GM12864 (cell line): Measurements from ENCODE around the gene NRAS.

ENCODE experiments used
- DNase-seq: peaks from one replicate; pipeline ENCODE4 v3.0.0-alpha.2; 2011; ENCODE audit warnings: low read depth
- H3K4me3 ChIP-seq: 2 replicates; pipeline ENCODE4 v1.5.1; 2011; ENCODE audit warnings: mild to moderate bottlenecking, low read depth, low read length, control low read depth
- TF ChIP-seq, protein P1 (sequence below): IDR thresholded peaks from 2 replicates; pipeline ENCODE4 v1.5.1; 2011; ENCODE audit warnings: low read depth, mild to moderate bottlenecking, moderate library complexity, low read length, control low read depth, inconsistent platforms; ENCODE audit errors: missing control alignments

The NRAS gene

DNA sequence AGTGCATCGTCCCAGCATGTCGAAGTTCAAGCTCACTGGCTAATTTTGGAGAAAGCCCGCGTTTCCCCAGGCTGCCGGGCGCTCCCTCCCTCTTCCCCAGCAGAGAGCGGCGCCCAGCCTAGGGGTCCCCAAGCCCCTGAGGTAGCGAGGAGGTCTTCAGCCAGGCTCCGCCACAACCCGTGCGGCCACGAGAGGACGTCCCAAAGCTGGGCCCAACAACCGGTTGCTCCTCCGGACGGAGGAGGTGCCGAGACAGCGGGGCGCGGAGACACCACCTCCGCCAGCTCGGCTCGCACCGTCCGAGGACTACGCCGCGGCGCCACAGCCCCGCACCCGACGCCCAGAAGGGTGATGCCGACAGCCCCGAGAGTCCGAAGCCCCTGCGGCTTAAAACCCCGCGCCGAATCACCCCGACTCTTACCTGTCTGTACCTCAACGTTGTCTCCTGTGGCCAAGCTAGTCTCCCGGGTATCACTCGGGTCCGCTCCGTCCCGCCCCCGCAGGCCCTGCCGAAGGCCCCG lies 46.9 kb downstream of the NRAS start, which contains the start of gene DENND2C:
Gene DENND2C, minus strand, starts transcription at position 488 of the 521 bp plus-strand sequence. CDS start 44,065 bp downstream, outside the sequence.
- DNase-seq: no peak
- TF ChIP-seq, protein P1, sequence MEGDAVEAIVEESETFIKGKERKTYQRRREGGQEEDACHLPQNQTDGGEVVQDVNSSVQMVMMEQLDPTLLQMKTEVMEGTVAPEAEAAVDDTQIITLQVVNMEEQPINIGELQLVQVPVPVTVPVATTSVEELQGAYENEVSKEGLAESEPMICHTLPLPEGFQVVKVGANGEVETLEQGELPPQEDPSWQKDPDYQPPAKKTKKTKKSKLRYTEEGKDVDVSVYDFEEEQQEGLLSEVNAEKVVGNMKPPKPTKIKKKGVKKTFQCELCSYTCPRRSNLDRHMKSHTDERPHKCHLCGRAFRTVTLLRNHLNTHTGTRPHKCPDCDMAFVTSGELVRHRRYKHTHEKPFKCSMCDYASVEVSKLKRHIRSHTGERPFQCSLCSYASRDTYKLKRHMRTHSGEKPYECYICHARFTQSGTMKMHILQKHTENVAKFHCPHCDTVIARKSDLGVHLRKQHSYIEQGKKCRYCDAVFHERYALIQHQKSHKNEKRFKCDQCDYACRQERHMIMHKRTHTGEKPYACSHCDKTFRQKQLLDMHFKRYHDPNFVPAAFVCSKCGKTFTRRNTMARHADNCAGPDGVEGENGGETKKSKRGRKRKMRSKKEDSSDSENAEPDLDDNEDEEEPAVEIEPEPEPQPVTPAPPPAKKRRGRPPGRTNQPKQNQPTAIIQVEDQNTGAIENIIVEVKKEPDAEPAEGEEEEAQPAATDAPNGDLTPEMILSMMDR: peak; percentile 2
- peak within 1 kb of the TSS; percentile 78 for H3K4me3 ChIP-seq

DNA sequence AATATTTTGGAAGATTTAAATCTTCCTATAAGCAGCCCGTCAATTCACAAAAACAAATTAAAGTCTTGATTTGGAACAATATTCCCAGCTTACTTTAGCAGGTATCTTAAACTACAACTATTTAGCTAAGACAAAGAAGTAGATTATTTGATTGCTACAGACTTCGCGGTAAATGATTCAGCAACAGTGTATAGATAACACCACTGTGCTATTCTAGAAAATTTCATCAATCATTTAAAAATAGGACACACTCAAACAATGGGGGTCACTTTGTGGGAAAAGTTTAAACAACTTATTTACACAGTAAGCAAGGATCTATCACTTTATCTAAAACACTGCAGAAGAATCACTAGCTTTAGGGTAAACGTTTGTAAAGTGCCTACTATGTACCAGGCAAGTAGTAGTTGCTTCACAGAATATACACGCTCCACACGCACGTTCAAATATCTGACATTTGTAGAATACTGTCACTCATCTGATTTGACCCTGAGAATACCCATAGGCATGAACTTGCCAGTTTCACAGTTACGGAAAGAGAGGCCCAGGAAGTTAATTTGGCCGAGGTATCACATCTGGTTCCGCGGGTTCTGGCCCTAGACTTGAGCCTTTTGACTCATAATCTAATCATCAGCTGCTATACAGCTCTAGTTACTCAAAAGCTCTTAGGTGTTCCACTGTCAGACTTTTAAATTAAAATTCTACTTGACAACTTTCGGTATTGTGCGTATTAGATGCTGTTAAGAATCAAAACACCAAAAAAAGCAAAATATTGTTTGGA lies 47.6 kb downstream of the NRAS start:
- DNase-seq: no peak
- TF ChIP-seq, protein P1: no peak
- H3K4me3 ChIP-seq: peak overlapping the region; percentile 78

DNA sequence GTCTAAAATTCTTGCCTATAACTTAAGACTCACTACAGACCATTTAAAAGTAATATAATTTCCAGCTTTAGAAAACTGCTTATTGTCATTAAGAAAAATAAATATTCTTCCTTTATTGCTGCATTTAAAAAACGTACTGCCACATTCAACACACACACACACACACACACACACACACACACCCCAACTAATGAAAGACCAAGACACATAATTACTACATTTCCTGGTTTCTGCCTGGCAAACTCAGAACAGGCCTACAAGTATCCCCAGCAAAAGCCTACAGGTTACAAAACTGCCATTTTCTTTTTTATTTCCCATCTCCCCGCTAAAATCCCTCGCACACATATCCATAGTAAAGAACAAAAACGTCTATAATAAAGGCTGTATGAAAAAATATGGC lies 48.2 kb downstream of the NRAS start:
- TF ChIP-seq, protein P1: no peak
- no peak for DNase-seq
- no peak overlapping the region for H3K4me3 ChIP-seq

DNA sequence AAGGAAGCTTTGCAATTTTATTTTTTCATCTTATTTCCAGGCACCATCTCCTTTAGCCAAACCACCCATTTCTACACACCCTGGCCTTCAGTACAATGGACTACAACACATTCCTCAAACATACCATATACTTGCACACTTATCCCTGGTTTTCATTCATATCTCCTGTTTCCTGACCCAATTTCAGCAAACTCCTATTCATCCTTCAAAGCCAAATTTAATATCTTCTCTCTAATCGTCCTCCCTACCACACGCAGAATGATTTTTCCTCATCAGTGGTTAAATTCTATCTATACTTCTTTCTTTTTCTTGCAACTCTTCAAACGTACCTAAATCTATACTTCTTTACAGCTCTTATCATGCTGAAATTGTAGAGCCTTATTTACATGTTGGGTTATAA lies 49.6 kb downstream of the NRAS start:
- no peak for DNase-seq
- TF ChIP-seq, protein P1: no peak
- H3K4me3 ChIP-seq: no peak overlapping the region

DNA sequence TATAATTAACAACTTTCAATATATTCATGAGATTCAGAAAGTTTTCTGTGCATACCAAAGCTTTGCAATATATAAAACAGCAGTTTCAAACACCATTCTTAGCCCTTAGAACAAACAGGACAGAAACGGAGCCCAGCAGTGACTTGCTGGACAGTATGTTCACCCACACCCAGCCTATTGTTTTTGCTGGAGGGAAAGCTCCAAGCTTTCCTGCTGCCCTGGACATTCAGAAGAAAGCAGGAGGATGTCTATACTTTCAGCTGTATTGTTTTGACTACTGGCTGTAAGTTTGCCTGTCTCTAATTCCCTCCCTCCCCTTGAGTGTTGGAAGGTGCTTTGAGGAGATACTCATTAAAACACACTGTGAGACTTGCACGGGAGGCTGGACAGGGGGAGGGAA lies 56.3 kb downstream of the NRAS start:
- H3K4me3 ChIP-seq: no peak overlapping the region
- TF ChIP-seq, protein P1: no peak
- no peak for DNase-seq
